Progenitor cell of endocrine pancreas (in vitro differentiated cells): Measurements from ENCODE around the gene TSC22D2. TPM values are rescaled to one million over a fixed set of nuclear protein-coding genes. Genes with fewer than 3 reads are reported as not detected.

Experiments used
- DNase-seq: peaks from one replicate; pipeline ENCODE4 v3.0.0; 2021; ENCODE audit warnings: low spot score; ENCODE audit not compliant: unreplicated experiment
- H3K27ac Mint-ChIP-seq: 2 replicates; pipeline ENCODE4 v1.8.0; 2021; ENCODE audit warnings: mild to moderate bottlenecking, moderate library complexity, mixed read lengths
- H3K27me3 Mint-ChIP-seq: 2 replicates; pipeline ENCODE4 v1.8.0; 2021; ENCODE audit warnings: mixed read lengths
- H3K36me3 Mint-ChIP-seq: 2 replicates; pipeline ENCODE4 v1.8.0; 2022; ENCODE audit warnings: mixed read lengths; ENCODE audit not compliant: insufficient read depth
- H3K4me1 Mint-ChIP-seq: 2 replicates; pipeline ENCODE4 v1.8.0; 2021; ENCODE audit warnings: low read depth, mixed read lengths
- H3K4me3 Mint-ChIP-seq: 2 replicates; pipeline ENCODE4 v1.8.0; 2021; ENCODE audit warnings: low read depth, mild to moderate bottlenecking, moderate library complexity, mixed read lengths
- H3K9me3 Mint-ChIP-seq: 2 replicates; pipeline ENCODE4 v1.8.0; 2021; ENCODE audit warnings: low read depth, mixed read lengths
- CTCF ChIP-seq: fragments of 200-600 bp; sonication (generic); IDR thresholded peaks from one replicate; pipeline ENCODE4 v1.5.0; 2021; ENCODE audit warnings: antibody characterized with exemption, mild to moderate bottlenecking; ENCODE audit not compliant: unreplicated experiment
- total RNA-seq: library from RNA; stranded (reverse); gene quantifications from 2 replicates; pipeline ENCODE4 v1.2.1, GENCODE V29; 2021

Gene TSC22D2
- total RNA-seq, 1 donor from 2014 or later: 31.9 TPM

- no peak for DNase-seq
- Mint-ChIP-seq H3K27ac (no peak overlapping the region), H3K9me3 (no peaks in the 10 kb centered on the region), H3K27me3 (no peaks in the 10 kb centered on the region), H3K4me3 (no peak overlapping the region), H3K36me3 (no peaks in the 10 kb centered on the region), H3K4me1 (peaks cover 18% of the 10 kb centered on the region)
- TF ChIP-seq CTCF: no peak
Observed at GRCh38 chr3:150428562-150428961, 20.5 kb downstream of the TSC22D2 start.

GRCh38 chr3:150429767-150430671 lies 21.9 kb downstream of the TSC22D2 start:
- H3K4me1 Mint-ChIP-seq: peaks cover 21% of the 10 kb centered on the region
- no peaks in the 10 kb centered on the region for H3K36me3 Mint-ChIP-seq
- H3K27me3 Mint-ChIP-seq: no peaks in the 10 kb centered on the region
- H3K27ac Mint-ChIP-seq: no peak overlapping the region
- TF ChIP-seq CTCF: no peak
- no peak overlapping the region for H3K4me3 Mint-ChIP-seq
- no peak for DNase-seq
- no peaks in the 10 kb centered on the region for H3K9me3 Mint-ChIP-seq

GRCh38 chr3:150433347-150433746 lies 25.2 kb downstream of the TSC22D2 start:
- TF ChIP-seq CTCF: no peak
- H3K36me3 Mint-ChIP-seq: no peaks in the 10 kb centered on the region
- no peak overlapping the region for H3K4me3 Mint-ChIP-seq
- H3K27me3 Mint-ChIP-seq: no peaks in the 10 kb centered on the region
- H3K27ac Mint-ChIP-seq: no peak overlapping the region
- DNase-seq: no peak
- no peaks in the 10 kb centered on the region for H3K9me3 Mint-ChIP-seq
- H3K4me1 Mint-ChIP-seq: peaks cover 12% of the 10 kb centered on the region

DNA sequence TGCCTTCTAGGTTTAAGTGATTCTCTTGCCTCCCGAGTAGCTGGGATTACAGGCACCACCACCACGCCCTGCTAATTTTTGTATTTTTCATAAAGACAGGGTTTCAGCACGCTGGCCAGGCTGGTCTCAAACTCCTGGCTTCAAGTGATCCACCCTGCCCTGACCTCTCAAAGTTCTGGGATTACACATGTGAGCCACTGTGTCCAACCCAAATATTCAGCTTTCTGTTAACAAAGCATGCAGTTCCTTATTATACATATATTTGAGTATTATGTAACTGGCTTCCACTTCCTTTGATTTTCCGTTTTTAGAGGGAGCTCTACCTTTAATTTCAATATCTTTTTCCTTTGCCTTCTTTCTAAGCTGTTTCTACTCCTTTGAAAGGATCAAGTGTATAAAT lies 26.1 kb downstream of the TSC22D2 start:
- H3K4me3 Mint-ChIP-seq: no peak overlapping the region
- H3K4me1 Mint-ChIP-seq: peaks cover 10% of the 10 kb centered on the region
- no peak for TF ChIP-seq CTCF
- no peak for DNase-seq
- H3K9me3 Mint-ChIP-seq: no peaks in the 10 kb centered on the region
- no peaks in the 10 kb centered on the region for H3K36me3 Mint-ChIP-seq
- H3K27ac Mint-ChIP-seq: no peak overlapping the region
- H3K27me3 Mint-ChIP-seq: no peaks in the 10 kb centered on the region

DNA sequence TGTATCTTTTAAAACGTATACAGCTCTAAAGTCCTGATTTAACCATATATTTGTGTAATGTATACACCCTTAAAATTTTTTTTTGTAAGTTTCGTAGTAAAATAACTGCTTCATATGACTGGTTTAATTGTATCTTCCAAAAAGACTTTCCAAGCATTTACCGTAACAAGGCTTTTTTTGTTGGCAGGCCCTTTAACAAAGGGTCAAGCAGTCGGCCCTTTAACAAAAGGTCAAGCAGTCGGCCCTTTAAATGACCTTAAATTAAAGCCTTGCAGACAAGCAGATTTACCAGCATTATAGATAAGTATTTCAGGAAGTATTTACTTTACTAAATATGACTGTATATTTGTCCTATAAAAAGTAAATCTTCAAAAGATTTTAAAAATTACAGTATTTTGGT lies 28.1 kb downstream of the TSC22D2 start:
- Mint-ChIP-seq H3K36me3 (peaks cover 4% of the 10 kb centered on the region), H3K4me1 (peaks cover 9% of the 10 kb centered on the region), H3K9me3 (no peaks in the 10 kb centered on the region), H3K27me3 (no peaks in the 10 kb centered on the region), H3K27ac (no peak overlapping the region), H3K4me3 (no peak overlapping the region)
- DNase-seq: no peak
- no peak for TF ChIP-seq CTCF
